ENCODE results near the gene GPR55. TPM values are rescaled to one million over a fixed set of nuclear protein-coding genes. Genes with fewer than 3 reads are reported as not detected.
A peak's percentile ranks its signal among the peaks of the same experiment; 100 is the strongest.

Gene GPR55
- total and polyA plus RNA-seq, 11 donors, result 0.03 to 0.36 (median 0.11) TPM; not detected in 6

DNA sequence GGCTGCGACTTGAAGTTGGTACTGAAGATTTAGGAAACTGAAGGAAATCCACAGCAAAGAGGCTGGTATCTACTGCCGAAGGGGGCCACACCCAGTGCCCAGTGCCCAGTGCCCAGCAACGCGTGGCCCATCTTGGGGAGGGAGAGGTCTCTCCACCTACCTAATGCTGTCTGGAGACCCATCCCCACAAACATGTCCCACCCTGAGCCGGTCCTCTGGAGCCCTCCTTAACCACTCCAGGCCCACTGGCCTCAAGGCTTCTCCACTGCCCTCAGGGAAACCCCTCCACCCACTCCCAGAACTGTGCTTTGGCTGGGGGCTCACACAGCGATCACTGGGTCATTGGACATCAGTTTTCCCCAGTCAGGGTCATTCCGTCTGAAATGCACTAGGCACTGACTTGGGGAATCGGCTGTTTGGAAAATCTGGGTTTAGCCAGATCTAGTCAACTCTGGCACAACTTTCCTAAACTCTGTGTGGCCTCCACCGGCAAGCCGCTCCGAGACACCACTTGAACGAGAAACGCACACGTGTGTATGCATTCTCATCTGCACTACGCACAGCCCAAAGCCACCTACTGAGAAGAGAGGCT is 20.1 kb downstream of the GPR55 start:
- H3K27ac ChIP-seq, result no peak overlapping the region
- peaks cover 0 to 12% (median 0%) of the 10 kb centered on the region in 9 donors for H3K27me3 ChIP-seq
- no peak overlapping the region for H3K4me3 ChIP-seq
- no peaks in the 10 kb centered on the region for H3K36me3 ChIP-seq
- 81 to 96% (median 89%) methylated on average over 9 to 15 of the region's 15 CpGs for WGBS, 4 donors
- TF ChIP-seq POLR2A (IDR thresholded peaks at IDR 0.05), result no peak
- TF ChIP-seq, protein P1, sequence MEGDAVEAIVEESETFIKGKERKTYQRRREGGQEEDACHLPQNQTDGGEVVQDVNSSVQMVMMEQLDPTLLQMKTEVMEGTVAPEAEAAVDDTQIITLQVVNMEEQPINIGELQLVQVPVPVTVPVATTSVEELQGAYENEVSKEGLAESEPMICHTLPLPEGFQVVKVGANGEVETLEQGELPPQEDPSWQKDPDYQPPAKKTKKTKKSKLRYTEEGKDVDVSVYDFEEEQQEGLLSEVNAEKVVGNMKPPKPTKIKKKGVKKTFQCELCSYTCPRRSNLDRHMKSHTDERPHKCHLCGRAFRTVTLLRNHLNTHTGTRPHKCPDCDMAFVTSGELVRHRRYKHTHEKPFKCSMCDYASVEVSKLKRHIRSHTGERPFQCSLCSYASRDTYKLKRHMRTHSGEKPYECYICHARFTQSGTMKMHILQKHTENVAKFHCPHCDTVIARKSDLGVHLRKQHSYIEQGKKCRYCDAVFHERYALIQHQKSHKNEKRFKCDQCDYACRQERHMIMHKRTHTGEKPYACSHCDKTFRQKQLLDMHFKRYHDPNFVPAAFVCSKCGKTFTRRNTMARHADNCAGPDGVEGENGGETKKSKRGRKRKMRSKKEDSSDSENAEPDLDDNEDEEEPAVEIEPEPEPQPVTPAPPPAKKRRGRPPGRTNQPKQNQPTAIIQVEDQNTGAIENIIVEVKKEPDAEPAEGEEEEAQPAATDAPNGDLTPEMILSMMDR (IDR thresholded peaks at IDR 0.05), result no peak
- peaks cover 0 to 13% (median 0%) of the 10 kb centered on the region in 12 donors for H3K4me1 ChIP-seq
- ATAC-seq (no peak), DNase-seq (peak in 2 of 5 donors; percentile 2 to 43)
- no peaks in the 10 kb centered on the region for H3K9me3 ChIP-seq
- intact Hi-C loops (cut with DNase I), result loop anchor here in 2 of 10 donors (10.0 kb wide), 2 partner anchors 80 to 150 kb away; partner anchors contain the start of gene PSMD1 (in 1 of the 2)

DNA sequence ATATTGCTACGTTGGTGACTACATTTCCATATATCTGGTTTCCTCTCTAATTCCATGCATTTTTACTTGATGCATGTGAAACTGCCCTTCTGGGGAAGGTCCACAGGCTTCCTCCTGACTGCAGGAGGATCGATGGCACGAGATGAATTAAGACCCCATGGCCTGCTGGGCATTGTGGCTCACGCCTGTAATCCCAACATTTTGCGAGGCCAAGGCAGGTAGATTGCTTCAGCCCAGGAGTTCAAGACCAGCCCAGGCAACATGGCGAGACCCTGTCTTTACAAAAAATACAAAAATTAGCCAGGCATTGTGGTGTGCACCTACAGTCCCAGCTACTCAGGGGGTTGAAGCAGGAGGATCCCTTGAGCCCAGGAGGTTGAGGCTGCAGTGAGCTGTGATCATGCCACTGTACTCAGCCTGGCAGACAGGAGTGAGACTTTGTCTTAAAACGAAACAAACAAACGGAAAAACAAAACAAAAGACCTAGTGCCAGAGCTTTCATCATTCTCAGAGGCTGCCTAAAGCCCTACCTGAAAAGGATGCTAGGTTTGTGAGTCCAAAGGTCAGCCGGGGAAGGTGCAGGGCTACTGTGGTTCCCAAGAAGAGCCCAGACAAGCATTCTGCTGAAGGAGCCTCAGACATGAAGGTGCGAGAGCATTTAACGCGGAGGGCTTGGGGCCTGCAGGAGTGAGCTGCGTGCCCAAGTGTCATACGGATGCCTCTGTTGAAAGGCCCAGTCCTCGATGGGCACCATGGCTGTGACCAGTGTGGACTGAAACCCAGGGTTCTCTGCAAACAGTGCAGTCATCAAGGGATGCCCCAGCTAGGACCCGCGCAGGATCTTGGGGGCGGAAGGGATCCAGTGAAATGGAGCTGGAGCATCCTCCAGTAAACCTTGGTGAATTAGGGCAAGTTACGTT is 21.6 kb downstream of the GPR55 start:
- Histone ChIP-seq H3K9me3 (no peaks in the 10 kb centered on the region), H3K27me3 (peaks cover 0 to 12% (median 0%) of the 10 kb centered on the region in 9 donors), H3K27ac (no peak overlapping the region), H3K36me3 (no peaks in the 10 kb centered on the region), H3K4me3 (no peak overlapping the region), H3K4me1 (peaks cover 0 to 14% (median 0%) of the 10 kb centered on the region in 12 donors)
- WGBS, 4 donors, result 90 to 92% (median 92%) methylated on average over 17 to 19 of the region's 19 CpGs
- DNase-seq (peak in 1 of 5 donors; percentile 55), ATAC-seq (no peak)
- intact Hi-C loops (cut with DNase I), result loop anchor here in 7 of 10 donors (2.0 to 10.0 kb wide), 4 partner anchors 81 to 151 kb away; partner anchors contain the start of gene PSMD1 (in 1 of the 7)
- TF ChIP-seq, protein P1 (IDR thresholded peaks at IDR 0.05), result no peak
- no peak for TF ChIP-seq POLR2A (IDR thresholded peaks at IDR 0.05)

DNA sequence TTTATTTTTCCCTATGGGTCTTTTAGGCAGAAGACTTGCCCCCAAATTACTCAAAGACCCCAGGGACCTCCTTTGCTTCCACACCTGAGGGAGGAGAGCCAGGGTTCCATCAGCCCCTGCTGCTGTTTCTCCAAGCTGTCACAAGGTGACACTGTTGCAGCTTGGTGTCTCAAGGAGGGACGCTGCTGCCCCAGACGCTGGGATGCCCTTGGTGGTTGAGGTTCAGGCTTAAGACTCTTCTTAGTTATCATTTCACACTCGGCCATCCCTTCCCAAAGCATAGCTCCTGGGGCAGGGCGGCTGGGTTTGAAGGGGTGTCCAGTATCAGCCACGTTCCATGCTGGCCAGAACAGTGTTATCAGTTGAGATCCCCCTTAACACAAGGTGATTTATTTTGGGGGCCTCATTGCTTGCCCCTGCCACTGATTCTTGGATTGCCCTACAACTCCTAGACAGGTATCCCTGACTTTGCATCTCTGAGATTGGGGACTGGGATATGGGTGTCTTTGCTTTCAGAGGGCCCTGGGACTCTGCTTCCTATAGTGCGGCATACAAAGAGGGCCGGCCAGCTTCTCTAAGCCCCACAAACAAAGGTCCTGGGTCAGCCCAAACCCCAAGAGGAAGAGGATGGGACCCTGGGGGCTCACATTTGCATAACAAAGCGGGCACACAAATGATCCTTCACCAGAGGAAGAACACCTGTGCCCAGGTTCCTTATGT is 22.7 kb downstream of the GPR55 start:
- WGBS, 4 donors, result 42 to 63% (median 54%) methylated on average over 7 to 8 of the region's 8 CpGs
- Histone ChIP-seq H3K27ac (no peak overlapping the region), H3K27me3 (peaks cover 0 to 12% (median 0%) of the 10 kb centered on the region in 9 donors), H3K4me1 (peaks cover 0 to 8% (median 0%) of the 10 kb centered on the region in 12 donors), H3K36me3 (no peaks in the 10 kb centered on the region), H3K4me3 (no peak overlapping the region), H3K9me3 (no peaks in the 10 kb centered on the region)
- TF ChIP-seq, protein P1 (IDR thresholded peaks at IDR 0.05), result peak; percentile 32 to 92 (median 70)
- TF ChIP-seq POLR2A (IDR thresholded peaks at IDR 0.05), result no peak
- peak in 2 of 5 donors; percentile 52 to 58 for DNase-seq
- ATAC-seq, result peak in 3 of 4 donors; percentile 54 to 70 (median 64)
- intact Hi-C loops (cut with DNase I), result loop anchor here in 9 of 10 donors (1.0 to 10.0 kb wide), 7 partner anchors 82 to 152 kb away; partner anchors contain the start of gene PSMD1 (in 1 of the 9)
